Upper lobe of right lung (tissue), 1 donor: ENCODE results near the gene EIF3K. TPM values are rescaled to one million over a fixed set of nuclear protein-coding genes. Genes with fewer than 3 reads are reported as not detected.

Experiments used
- ATAC-seq: fragments of 200-7000 bp; cut with Tn5 transposase; one replicate; pipeline ENCODE4 v1.9.1; 2020; ENCODE audit warnings: mild to moderate bottlenecking, moderate library complexity
- DNase-seq: peaks from one replicate; pipeline ENCODE4 v3.0.0-alpha.2; 2020
- H3K27ac ChIP-seq: fragments of 200-600 bp; one replicate; pipeline ENCODE4 v1.8.0; 2022
- H3K27me3 ChIP-seq: fragments of 200-600 bp; one replicate; pipeline ENCODE4 v1.8.0; 2022; ENCODE audit warnings: mild to moderate bottlenecking
- H3K36me3 ChIP-seq: fragments of 200-600 bp; one replicate; pipeline ENCODE4 v1.8.0; 2022
- H3K4me1 ChIP-seq: fragments of 200-600 bp; one replicate; pipeline ENCODE4 v1.8.0; 2022
- H3K4me3 ChIP-seq: fragments of 200-600 bp; one replicate; pipeline ENCODE4 v1.8.0; 2022; ENCODE audit warnings: mild to moderate bottlenecking
- H3K9me3 ChIP-seq: fragments of 200-600 bp; one replicate; pipeline ENCODE4 v1.8.0; 2022
- intact Hi-C: fragments of 100-400 bp; cut with DNase I; formaldehyde crosslinking; loops from one replicate; pipeline ENCODE4 v1.11.0; 2022
- total RNA-seq: library from RNA; stranded (reverse); fragmentation: NEBNext Ultra II Directional; extraction: Animal tissue kit (Norgen Biotek cat#: 25700); gene quantifications from one replicate; pipeline ENCODE4 v1.2.1, GENCODE V29; 2021
- TF ChIP-seq, protein P1 (sequence below): fragments of 200-600 bp; IDR thresholded peaks from one replicate; pipeline ENCODE4 v1.8.0; 2022; ENCODE audit warnings: antibody characterized with exemption
- donor health status: DM: no; HTN: yes; CAD: no; lungs with severe emphysema.

The EIF3K gene
- total RNA-seq, 1 donor from 2014 or later, result 215 TPM

DNA sequence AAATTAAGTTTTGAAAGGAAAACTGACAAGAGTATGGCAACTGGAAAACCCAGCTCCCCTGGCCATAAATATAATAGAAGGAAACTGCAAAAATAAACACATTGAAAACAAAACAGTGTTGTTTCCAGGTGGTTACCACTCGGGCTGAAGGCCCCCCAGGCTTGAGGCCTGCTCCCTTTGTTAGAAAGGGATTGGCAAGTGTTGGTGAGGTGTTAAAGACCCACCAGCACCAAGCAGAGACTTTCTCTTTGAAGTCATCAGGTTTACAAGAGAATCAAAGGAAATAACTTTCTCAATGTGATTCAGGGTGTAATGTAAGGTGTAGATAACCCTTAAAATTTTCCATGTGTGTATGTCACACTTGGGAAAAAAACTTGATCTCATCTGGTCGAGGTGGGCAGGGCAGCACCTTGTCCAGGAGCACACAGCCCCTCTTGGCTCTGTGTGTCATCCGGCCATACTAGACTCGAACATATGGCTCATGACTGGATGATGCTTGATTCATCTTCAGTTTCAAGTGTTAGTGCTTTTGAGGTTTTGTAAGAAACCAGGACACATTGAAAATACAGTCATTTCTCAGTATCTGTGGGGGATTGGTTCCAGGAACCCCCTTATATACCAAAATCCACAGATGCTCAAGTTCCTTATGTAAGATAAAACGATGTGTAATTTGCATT lies 36.3 kb downstream of the EIF3K start:
- H3K9me3 ChIP-seq, result no peaks in the 10 kb centered on the region
- H3K36me3 ChIP-seq, result peaks cover 4% of the 10 kb centered on the region
- no peak for DNase-seq
- no peak overlapping the region for H3K4me3 ChIP-seq
- no peak for ATAC-seq
- TF ChIP-seq, protein P1, sequence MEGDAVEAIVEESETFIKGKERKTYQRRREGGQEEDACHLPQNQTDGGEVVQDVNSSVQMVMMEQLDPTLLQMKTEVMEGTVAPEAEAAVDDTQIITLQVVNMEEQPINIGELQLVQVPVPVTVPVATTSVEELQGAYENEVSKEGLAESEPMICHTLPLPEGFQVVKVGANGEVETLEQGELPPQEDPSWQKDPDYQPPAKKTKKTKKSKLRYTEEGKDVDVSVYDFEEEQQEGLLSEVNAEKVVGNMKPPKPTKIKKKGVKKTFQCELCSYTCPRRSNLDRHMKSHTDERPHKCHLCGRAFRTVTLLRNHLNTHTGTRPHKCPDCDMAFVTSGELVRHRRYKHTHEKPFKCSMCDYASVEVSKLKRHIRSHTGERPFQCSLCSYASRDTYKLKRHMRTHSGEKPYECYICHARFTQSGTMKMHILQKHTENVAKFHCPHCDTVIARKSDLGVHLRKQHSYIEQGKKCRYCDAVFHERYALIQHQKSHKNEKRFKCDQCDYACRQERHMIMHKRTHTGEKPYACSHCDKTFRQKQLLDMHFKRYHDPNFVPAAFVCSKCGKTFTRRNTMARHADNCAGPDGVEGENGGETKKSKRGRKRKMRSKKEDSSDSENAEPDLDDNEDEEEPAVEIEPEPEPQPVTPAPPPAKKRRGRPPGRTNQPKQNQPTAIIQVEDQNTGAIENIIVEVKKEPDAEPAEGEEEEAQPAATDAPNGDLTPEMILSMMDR, result no peak
- H3K27ac ChIP-seq, result peak overlapping the region; percentile 80
- H3K4me1 ChIP-seq, result peaks cover 100% of the 10 kb centered on the region
- no peaks in the 10 kb centered on the region for H3K27me3 ChIP-seq
- intact Hi-C loops, result loop anchor here (10.0 kb wide), 1 partner anchor 50 kb away; no protein-coding TSS in a partner anchor

DNA sequence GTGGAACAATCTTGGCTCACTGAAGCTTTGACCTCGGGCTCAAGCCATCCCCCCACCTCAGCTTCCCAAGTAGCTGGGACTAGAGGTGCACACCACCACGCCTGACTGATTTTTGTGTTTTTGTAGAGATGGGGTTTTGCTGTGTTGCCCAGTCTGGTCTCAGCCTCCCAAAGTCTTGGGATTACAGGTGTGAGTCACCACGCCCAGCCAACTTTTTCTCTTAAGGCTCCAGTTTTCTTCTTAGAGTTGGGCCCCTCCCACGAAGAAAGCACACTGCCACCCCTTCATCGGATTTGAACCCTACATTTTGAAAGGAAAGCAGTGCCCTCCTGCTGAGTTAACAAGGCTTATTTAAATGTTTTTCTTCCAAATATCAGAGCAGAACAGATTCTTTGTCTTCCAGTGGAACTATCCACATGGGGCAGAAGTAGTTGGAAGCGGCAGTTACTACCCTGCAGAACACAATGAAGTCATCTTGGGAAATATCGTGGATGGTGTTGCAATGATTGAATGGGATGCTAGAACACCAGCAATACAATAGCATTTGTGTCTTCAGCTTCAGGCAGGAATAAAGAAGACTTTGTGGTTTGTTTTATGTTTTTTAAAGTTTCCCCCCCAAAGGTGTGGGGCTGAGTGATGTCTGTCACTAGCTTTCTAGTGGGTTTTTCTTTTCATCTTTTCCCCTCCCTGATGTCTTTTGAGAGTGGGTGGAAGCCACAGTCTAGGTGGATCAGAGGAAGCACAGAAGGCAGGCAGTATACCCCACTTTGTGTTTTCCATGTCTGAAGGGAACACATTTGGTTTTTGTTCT lies 37.4 kb downstream of the EIF3K start:
- peaks cover 14% of the 10 kb centered on the region for H3K36me3 ChIP-seq
- intact Hi-C loops, result loop anchor here (10.0 kb wide), 1 partner anchor 48 kb away; no protein-coding TSS in a partner anchor
- no peaks in the 10 kb centered on the region for H3K27me3 ChIP-seq
- no peak overlapping the region for H3K4me3 ChIP-seq
- ATAC-seq (no peak), DNase-seq (no peak)
- no peaks in the 10 kb centered on the region for H3K9me3 ChIP-seq
- H3K27ac ChIP-seq, result peak overlapping the region; percentile 90
- TF ChIP-seq, protein P1, result no peak
- peaks cover 100% of the 10 kb centered on the region for H3K4me1 ChIP-seq

DNA sequence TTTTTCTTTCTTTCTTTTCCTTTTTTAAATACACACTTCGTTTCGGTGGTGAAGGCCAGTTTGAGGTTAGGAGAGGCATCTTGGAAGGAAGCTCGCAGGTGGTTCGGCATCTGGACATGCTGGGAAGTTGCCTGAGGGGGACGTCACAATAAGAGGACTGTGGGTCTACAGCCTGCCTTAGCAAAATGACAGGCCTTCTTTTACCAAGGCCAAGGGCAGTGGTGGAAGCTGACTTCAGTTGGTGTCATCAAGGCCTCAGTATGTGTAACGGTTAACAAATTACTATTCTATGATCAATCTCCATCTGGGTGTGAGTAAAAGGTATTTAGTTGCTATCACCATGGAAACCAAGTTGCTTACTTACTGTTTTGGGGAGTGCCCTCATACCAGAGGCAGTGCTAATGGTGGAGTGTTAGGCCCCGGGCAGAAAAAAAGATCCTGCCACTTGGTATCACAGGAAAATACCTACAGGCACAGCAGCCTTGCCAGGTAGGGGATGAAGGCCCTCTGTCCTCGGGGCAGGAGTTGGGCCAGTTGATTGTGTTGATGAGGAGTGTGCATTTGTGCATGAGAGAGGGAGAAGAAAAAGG lies 38.7 kb downstream of the EIF3K start:
- TF ChIP-seq, protein P1, result no peak
- Histone ChIP-seq H3K36me3 (peaks cover 14% of the 10 kb centered on the region), H3K9me3 (no peaks in the 10 kb centered on the region), H3K27me3 (no peaks in the 10 kb centered on the region), H3K27ac (peak overlapping the region; percentile 90), H3K4me3 (no peak overlapping the region), H3K4me1 (peaks cover 100% of the 10 kb centered on the region)
- ATAC-seq, result no peak
- intact Hi-C loops, result loop anchor here (10.0 kb wide), 1 partner anchor 47 kb away; no protein-coding TSS in a partner anchor
- DNase-seq, result no peak

DNA sequence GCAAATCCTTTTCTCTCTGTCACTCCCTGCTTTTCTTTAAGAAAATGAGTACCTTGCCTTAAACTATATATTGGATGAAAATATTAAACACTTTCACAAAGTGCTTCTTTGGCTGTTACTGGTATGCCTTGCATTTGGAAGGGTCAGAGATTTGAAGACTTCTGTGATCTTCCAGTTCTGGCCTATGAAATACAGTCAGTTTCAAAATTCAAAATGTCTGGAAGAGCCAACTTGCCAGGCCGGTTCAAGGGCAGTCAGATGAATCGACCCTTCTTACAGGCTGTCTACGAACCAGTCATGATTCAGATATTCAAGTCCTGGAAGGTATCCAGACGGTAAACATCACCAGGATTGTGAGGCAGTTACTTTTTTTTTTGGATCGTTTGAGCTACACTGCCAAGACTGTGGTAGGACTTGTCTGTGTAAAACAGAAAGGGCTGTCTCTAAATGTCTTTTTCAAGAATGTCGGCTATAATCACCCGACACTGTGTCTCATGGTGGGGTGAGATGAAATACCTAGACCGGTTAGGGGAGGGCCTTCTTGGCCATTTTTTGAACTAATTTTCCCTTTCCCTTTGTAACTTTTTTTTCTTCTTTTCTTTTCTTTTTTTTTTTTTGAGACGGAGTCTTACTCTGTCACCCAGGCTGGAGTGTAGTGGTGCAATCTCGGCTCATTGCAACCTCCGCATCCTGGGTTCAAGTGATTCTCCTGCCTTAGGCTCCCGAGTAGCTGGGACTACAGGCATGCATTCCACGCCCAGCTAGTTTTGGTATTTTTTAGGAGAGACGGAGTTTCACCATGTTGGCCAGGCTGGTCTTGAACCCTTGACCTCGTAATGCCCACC lies 39.7 kb downstream of the EIF3K start:
- TF ChIP-seq, protein P1, result no peak
- ATAC-seq, result peak; percentile 78
- H3K9me3 ChIP-seq, result no peaks in the 10 kb centered on the region
- H3K27me3 ChIP-seq, result no peaks in the 10 kb centered on the region
- H3K4me1 ChIP-seq, result peaks cover 100% of the 10 kb centered on the region
- H3K4me3 ChIP-seq, result peak overlapping the region; percentile 12
- intact Hi-C loops, result loop anchor here (10.0 kb wide), 1 partner anchor 46 kb away; no protein-coding TSS in a partner anchor
- peak overlapping the region; percentile 90 for H3K27ac ChIP-seq
- peaks cover 14% of the 10 kb centered on the region for H3K36me3 ChIP-seq
- no peak for DNase-seq

DNA sequence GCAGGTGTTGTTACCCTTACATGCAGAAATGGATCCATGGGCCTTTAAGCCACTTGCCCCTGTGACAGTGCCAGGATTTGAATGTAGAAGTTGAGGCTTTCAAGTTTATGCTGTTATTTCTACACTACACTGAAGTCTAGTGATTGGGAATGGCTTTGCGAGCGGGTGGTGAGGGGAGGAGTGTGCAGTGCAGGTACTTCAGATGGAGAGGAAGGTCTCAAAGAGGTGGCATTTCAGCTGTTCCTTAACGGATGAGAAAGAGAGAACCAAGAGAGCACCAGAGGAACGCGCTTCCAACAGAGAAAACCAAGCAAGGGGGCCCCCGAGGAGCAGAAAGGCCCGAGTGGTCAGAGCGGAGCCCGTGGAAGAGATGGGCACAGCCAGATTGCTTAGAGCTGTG lies 41.7 kb downstream of the EIF3K start:
- Histone ChIP-seq H3K9me3 (no peaks in the 10 kb centered on the region), H3K36me3 (peaks cover 14% of the 10 kb centered on the region), H3K27ac (peak overlapping the region; percentile 90), H3K4me1 (peaks cover 100% of the 10 kb centered on the region), H3K4me3 (no peak overlapping the region), H3K27me3 (no peaks in the 10 kb centered on the region)
- intact Hi-C loops, result no loop called here
- DNase-seq (no peak), ATAC-seq (no peak)
- TF ChIP-seq, protein P1, result no peak
